ENCODE measurements around the gene TEX52.

DNA sequence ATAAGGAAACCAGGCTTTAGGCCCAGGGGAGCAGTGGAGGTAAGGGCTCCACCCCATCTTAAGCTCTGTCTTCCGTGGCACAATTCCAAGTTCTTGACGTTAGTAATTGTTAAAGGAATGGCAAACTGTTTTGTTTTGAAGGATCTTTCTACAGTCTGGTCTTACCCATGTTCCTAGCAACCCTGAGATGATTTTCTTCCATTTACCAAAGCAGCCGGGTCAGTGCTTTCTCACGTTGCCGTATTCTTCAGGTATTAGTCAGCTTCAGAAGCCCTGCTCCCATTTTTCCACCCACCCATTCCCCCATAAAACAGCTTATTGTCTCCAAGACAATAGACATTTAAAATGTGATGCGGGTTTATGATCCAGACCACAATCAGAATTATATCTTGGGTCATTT lies 32.3 kb downstream of the TEX52 start:
- TF ChIP-seq, protein P1, sequence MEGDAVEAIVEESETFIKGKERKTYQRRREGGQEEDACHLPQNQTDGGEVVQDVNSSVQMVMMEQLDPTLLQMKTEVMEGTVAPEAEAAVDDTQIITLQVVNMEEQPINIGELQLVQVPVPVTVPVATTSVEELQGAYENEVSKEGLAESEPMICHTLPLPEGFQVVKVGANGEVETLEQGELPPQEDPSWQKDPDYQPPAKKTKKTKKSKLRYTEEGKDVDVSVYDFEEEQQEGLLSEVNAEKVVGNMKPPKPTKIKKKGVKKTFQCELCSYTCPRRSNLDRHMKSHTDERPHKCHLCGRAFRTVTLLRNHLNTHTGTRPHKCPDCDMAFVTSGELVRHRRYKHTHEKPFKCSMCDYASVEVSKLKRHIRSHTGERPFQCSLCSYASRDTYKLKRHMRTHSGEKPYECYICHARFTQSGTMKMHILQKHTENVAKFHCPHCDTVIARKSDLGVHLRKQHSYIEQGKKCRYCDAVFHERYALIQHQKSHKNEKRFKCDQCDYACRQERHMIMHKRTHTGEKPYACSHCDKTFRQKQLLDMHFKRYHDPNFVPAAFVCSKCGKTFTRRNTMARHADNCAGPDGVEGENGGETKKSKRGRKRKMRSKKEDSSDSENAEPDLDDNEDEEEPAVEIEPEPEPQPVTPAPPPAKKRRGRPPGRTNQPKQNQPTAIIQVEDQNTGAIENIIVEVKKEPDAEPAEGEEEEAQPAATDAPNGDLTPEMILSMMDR (conservative IDR thresholded peaks at IDR 0.05; ENCODE audit: low read depth in 2 of 2) = no peak
- TF ChIP-seq, protein P2, sequence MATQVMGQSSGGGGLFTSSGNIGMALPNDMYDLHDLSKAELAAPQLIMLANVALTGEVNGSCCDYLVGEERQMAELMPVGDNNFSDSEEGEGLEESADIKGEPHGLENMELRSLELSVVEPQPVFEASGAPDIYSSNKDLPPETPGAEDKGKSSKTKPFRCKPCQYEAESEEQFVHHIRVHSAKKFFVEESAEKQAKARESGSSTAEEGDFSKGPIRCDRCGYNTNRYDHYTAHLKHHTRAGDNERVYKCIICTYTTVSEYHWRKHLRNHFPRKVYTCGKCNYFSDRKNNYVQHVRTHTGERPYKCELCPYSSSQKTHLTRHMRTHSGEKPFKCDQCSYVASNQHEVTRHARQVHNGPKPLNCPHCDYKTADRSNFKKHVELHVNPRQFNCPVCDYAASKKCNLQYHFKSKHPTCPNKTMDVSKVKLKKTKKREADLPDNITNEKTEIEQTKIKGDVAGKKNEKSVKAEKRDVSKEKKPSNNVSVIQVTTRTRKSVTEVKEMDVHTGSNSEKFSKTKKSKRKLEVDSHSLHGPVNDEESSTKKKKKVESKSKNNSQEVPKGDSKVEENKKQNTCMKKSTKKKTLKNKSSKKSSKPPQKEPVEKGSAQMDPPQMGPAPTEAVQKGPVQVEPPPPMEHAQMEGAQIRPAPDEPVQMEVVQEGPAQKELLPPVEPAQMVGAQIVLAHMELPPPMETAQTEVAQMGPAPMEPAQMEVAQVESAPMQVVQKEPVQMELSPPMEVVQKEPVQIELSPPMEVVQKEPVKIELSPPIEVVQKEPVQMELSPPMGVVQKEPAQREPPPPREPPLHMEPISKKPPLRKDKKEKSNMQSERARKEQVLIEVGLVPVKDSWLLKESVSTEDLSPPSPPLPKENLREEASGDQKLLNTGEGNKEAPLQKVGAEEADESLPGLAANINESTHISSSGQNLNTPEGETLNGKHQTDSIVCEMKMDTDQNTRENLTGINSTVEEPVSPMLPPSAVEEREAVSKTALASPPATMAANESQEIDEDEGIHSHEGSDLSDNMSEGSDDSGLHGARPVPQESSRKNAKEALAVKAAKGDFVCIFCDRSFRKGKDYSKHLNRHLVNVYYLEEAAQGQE (IDR thresholded peaks at IDR 0.05; ENCODE audit: unreplicated experiment) = no peak
- TF ChIP-seq CREB1 (CRISPR knock-in tag; IDR thresholded peaks at IDR 0.05; ENCODE audit: low read depth) = no peak
- TF ChIP-seq ZNF331 (CRISPR knock-in tag; IDR thresholded peaks at IDR 0.05; ENCODE audit: low read depth) = no peak
- no peak for TF ChIP-seq EZH2phosphoT487 (IDR thresholded peaks at IDR 0.05; ENCODE audit: unreplicated experiment)
- no peak for TF ChIP-seq POLR2AphosphoS5 (IDR thresholded peaks at IDR 0.05; ENCODE audit: low read depth)
- TF ChIP-seq EZH2 (IDR thresholded peaks at IDR 0.05; ENCODE audit: low read depth, unreplicated experiment) = no peak
- no peak for TF ChIP-seq JUNB (IDR thresholded peaks at IDR 0.05; ENCODE audit: unreplicated experiment)
- no peak for TF ChIP-seq STAT1 (IDR thresholded peaks at IDR 0.05; ENCODE audit: unreplicated experiment)

Data from GM23338 (cell line).